GM23248 (cell line): Measurements from ENCODE around the gene MAN1B1.

Experiments
- EZH2 ChIP-seq: fragments of 200-600 bp; sonication (generic); IDR thresholded peaks from 2 replicates; pipeline ENCODE4 v1.6.1; 2018; ENCODE audit warnings: antibody characterized with exemption, mild to moderate bottlenecking; ENCODE audit not compliant: insufficient read depth, poor library complexity, severe bottlenecking
- EZH2phosphoT487 ChIP-seq: fragments of 200-600 bp; sonication (generic); IDR thresholded peaks from 2 replicates; pipeline ENCODE4 v1.6.1; 2018; ENCODE audit warnings: antibody characterized with exemption, moderate library complexity, mild to moderate bottlenecking, low read depth; ENCODE audit not compliant: insufficient read depth

- TF ChIP-seq EZH2 (no peak), EZH2phosphoT487 (no peak)
These were observed 760 bp upstream of the MAN1B1 start for GRCh38 chr9:137085920-137086530.
